NT2/D1 (cell line): ENCODE measurements around the gene UBE2L5.

Experiments
- DNase-seq: peaks from one replicate; pipeline ENCODE4 v3.0.0-alpha.2; 2011; ENCODE audit warnings: low read depth, low spot score
- H3K27me3 ChIP-seq: 2 replicates; pipeline ENCODE4 v1.6.0; 2011; ENCODE audit warnings: mild to moderate bottlenecking; ENCODE audit not compliant: insufficient read length, insufficient read depth
- H3K36me3 ChIP-seq: 2 replicates; pipeline ENCODE4 v1.6.1; 2011; ENCODE audit warnings: mild to moderate bottlenecking, low read length, mixed read lengths; ENCODE audit not compliant: insufficient read depth, insufficient read length
- H3K4me1 ChIP-seq: 2 replicates; pipeline ENCODE4 v1.5.1; 2011; ENCODE audit not compliant: insufficient read depth, insufficient read length
- H3K4me3 ChIP-seq: 2 replicates; pipeline ENCODE4 v1.5.1; 2011; ENCODE audit warnings: low read depth; ENCODE audit not compliant: insufficient read length
- H3K9ac ChIP-seq: 2 replicates; pipeline ENCODE4 v1.6.0; 2011; ENCODE audit warnings: low read depth; ENCODE audit not compliant: insufficient read length
- H3K9me3 ChIP-seq: 2 replicates; pipeline ENCODE4 v1.5.1; 2011; ENCODE audit warnings: mild to moderate bottlenecking, low read length; ENCODE audit not compliant: insufficient read depth
- SUZ12 ChIP-seq: IDR thresholded peaks from 2 replicates; pipeline ENCODE4 v1.6.1; 2011; ENCODE audit not compliant: insufficient read length, insufficient read depth; ENCODE audit errors: extremely low read depth
- YY1 ChIP-seq: IDR thresholded peaks from 2 replicates; pipeline ENCODE4 v1.6.1; 2011; ENCODE audit not compliant: insufficient read length, insufficient read depth
- ZNF274 ChIP-seq: IDR thresholded peaks from 2 replicates; pipeline ENCODE4 v1.6.1; 2011; ENCODE audit warnings: mild to moderate bottlenecking, low read depth, low read length

Gene UBE2L5

DNA sequence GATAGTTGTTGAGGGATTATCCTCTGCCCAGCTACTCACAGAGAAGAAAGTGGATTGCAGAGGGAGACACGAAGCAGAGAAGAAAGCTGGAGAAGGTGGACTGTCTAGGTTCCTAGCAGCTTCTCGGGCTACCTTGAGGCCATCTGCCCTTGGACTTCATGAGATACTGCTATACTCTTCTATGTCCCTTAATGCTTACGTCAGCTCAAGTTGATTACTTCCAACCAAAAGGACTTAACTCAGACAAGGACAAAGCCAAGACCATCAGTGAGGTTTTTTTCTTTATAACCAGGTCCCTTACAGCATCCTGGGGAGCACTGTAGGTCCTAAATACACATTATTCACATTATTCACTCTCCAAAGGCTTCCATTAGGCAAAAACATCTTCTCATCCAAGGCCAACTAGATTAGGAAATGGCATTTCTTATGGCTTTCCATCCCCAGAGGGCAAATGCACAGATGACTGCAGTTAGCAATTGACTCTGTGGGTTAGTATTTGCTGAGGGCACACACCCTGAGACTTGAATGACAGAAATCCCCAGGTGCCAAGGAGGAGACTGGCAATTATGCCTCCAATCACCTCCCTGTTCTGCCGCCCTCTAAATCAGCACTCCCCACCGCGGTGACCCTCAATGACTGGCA lies 4.1 kb upstream of the UBE2L5 start:
- Histone ChIP-seq H3K4me3 (no peak overlapping the region), H3K27me3 (peaks cover 13% of the 10 kb centered on the region), H3K36me3 (no peaks in the 10 kb centered on the region), H3K9ac (no peak overlapping the region), H3K4me1 (peaks cover 3% of the 10 kb centered on the region), H3K9me3 (no peaks in the 10 kb centered on the region)
- no peak for TF ChIP-seq SUZ12
- no peak for TF ChIP-seq ZNF274
- TF ChIP-seq YY1, result no peak
- no peak for DNase-seq

DNA sequence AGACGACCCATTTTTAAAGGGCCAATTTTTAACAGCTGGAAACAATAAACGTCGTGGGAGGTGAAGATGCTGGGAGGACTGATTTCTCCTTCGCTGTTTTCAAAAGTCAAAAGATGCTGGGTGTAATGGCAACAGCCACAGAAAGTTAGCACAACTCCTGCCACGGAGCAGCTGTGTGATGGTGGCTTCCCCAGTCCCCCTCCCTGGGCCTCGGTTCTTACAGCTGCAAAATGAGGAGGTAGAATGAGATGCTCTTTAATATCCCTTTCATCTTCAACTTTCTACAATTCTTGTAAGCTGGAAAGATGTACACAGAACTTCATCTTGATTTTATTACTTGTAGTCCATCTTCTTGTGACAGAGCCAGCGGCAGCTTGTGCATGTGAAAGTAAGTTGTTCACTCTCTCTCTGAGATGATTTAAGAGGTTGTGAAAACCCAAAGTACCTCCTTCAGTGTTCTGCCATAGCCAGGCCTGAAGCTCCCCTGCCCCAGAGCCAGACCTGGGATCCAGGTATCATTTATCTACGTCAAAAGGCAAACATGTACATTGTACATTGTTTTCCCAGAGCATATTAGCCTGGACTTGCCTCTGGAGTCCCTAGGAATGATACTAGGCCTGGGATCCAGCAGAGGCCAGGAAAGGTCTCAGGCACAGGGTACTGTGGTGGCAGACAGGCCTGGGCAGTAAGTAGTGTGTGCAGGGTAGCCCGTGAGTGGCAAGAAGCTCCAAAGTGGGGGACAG lies 3.4 kb upstream of the UBE2L5 start:
- Histone ChIP-seq H3K27me3 (peaks cover 19% of the 10 kb centered on the region), H3K36me3 (no peaks in the 10 kb centered on the region), H3K4me1 (peaks cover 3% of the 10 kb centered on the region), H3K4me3 (no peak overlapping the region), H3K9me3 (no peaks in the 10 kb centered on the region), H3K9ac (no peak overlapping the region)
- TF ChIP-seq YY1 (no peak), SUZ12 (no peak), ZNF274 (no peak)
- no peak for DNase-seq

DNA sequence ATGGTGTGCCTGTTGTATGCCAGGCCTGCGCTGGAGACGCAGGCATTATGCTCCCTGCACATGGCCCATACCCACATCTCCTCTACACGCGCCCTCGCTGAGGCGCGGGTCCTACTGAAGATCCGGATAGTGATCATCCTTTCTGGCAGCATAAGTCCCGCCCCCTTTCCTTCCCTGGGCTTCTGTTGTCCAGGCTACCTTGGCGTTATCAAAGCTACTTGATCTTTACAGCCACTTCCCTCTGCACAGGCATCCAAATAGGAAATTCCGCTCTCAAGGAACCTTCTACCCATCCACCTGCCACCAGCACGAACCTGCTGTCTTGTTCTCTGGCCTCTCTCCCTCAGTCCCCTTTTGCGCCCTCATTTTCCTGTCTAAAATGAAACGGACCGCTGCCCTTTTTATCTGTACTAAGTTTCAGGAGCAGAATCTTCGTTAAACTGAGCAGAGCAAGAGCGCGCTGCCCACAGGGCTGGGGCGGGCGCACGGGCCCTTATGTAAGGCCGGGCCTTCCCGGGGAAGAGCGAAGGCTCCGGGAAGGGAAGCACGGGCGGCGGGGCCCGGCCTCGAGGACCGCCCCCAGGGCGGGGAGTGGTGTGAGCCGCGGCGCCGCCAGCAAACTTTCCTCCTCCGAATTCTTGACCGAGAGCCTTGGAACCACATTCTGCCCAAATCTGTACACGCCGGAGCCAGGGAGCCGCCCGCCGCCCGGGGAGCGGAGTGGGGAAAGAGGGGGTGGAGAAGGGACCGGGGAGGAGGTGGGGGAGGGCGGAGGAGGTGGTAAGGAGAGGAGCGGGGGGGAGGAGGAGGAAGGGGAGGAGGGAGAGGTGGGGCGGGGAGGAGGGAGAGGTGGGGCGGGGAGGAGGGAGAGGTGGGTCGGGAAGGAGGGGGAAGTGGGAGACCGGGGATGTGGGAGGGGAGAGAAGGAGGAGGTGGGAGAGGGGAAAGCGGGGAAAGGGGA lies 920 bp upstream of the UBE2L5 start:
- no peaks in the 10 kb centered on the region for H3K9me3 ChIP-seq
- peak overlapping the region; percentile 78 for H3K9ac ChIP-seq
- no peak for TF ChIP-seq SUZ12
- no peak for TF ChIP-seq ZNF274
- no peak for TF ChIP-seq YY1
- H3K36me3 ChIP-seq, result no peaks in the 10 kb centered on the region
- H3K4me3 ChIP-seq, result peak overlapping the region; percentile 48
- peaks cover 20% of the 10 kb centered on the region for H3K27me3 ChIP-seq
- H3K4me1 ChIP-seq, result peaks cover 3% of the 10 kb centered on the region
- peak; percentile 27 for DNase-seq

DNA sequence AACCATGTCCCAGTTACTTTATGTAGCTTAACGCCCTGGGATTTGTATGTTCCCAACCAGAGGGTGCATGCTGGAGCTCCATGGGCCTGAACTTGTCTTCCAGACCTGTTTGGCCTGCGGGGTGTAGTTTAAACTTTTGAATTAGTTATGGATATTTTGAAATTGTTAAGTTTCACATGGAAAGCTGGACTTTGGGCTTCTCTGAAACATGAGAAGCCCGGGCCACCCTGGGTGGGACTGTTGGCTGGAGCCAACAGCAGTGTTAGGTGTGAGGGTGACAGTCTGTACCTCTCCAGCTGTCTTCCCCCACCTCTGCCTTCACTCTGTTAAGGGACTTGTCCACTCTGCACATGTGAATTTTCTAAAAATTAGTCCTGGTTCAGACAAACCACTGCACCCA lies 1.6 kb downstream of the UBE2L5 start:
- no peaks in the 10 kb centered on the region for H3K9me3 ChIP-seq
- H3K9ac ChIP-seq, result no peak overlapping the region
- H3K4me1 ChIP-seq, result peaks cover 3% of the 10 kb centered on the region
- TF ChIP-seq SUZ12 (no peak), YY1 (no peak), ZNF274 (no peak)
- H3K36me3 ChIP-seq, result no peaks in the 10 kb centered on the region
- H3K27me3 ChIP-seq, result peaks cover 20% of the 10 kb centered on the region
- H3K4me3 ChIP-seq, result no peak overlapping the region
- DNase-seq, result no peak

DNA sequence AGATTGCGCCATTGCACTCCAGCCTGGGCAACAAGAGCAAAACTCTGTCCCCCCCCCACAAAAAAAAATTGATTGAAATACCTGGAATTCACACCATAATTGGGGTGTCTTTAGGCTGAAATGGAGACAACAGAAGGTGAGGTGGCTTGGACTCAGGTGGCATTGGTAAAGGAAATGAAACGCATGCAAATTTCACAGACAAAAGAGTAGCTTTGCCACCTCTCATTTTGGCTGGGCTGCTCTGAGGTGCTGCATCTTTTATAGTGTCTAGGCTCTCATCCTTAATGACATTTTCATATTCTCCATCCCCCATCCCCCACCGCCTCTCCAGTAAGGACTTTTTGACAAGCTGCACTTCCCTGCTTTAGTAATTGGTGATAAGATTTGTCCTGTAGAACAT lies 6.9 kb downstream of the UBE2L5 start:
- TF ChIP-seq ZNF274 (no peak), SUZ12 (no peak), YY1 (no peak)
- Histone ChIP-seq H3K36me3 (no peaks in the 10 kb centered on the region), H3K27me3 (no peaks in the 10 kb centered on the region), H3K4me1 (no peaks in the 10 kb centered on the region), H3K9ac (no peak overlapping the region), H3K4me3 (no peak overlapping the region), H3K9me3 (no peaks in the 10 kb centered on the region)
- DNase-seq, result no peak

DNA sequence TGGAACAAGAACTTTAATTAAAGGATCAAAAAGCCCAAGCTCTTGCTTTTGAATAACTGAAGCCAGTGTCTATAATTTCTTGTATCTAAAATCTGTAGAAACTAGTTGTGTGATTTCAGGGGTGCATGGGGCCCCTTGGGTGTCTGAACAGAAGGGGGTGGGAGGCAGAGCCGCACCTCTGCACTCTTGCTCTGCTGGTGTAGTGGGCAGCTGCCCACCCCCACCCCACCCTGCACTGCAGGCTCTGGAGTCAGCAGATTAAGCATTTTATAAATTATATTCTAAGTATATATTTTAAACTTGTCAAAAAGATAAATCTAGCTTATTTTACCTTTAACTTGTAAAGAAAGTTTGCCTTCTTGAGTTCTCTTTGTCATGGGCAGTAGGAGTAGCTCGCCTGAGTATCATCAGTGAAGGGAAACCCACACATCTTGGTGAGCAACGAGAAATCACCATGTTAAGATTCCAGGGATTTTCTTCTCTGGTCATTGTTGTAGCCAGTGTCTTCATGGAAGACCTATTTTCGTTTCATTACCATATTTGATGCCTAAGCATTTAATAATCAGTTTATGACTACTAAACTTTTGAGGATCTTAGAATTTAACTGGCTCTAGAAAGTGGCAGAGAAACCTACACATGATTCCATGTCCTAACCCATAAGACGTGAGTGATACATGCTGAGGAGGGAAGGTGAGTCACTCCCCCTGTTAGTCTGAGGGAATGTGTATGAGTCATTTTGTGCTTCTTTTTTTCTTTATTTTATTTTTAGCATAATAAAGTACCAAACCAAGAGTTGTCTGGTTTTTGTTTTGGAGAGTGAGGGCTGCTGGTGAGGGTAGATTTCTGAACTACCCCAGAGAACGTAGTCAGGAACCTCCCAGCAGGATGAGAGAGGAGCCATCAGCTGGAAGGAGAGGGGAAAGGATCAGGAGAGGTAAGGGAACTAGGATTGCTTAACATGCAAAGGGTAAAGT lies 7.7 kb downstream of the UBE2L5 start:
- Histone ChIP-seq H3K36me3 (no peaks in the 10 kb centered on the region), H3K4me1 (no peaks in the 10 kb centered on the region), H3K4me3 (no peak overlapping the region), H3K27me3 (no peaks in the 10 kb centered on the region), H3K9me3 (no peaks in the 10 kb centered on the region), H3K9ac (no peak overlapping the region)
- no peak for TF ChIP-seq SUZ12
- TF ChIP-seq YY1, result no peak
- TF ChIP-seq ZNF274, result no peak
- no peak for DNase-seq
